Measurements from ENCODE around the gene CFAP299. TPM values are rescaled to one million over a fixed set of nuclear protein-coding genes. Genes with fewer than 3 reads are reported as not detected.

Gene CFAP299
- total RNA-seq, 4 donors from 2014 or later: 0.84 to 2.5 (median 2.2) TPM; not detected in 1

DNA sequence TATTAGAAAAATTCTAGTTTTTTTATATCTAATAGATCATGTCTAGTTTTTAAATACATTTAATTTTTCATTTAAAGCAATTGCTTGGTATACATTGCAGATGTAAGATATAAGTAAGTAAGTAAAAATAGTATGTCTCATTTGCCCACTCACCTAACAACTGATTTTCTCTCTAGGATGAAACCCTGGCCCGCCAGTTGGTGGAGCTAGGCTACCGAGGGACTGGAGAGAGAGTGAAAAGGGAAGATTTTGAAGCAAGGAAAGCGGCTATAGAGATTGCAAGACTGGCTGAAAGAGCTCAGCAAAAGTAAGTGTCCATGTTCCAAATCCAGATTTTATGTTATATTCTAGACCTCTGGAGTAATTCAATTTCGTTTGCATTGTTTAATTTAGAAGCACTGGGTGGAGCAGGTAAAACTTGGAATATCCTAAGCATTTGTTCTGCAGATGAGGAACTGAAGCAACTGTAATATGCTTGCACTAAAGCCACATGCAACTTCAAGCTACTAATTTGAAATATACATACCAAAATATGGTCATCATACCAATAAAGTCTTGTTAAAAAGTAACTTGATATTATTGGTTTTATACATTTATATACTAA, 27.1 kb downstream of the CFAP299 start:
- Histone ChIP-seq H3K9me3 (no peaks in the 10 kb centered on the region), H3K27ac (replicated peaks in 1 of 4) (no peak overlapping the region), H3K4me3 (no peak overlapping the region), H3K27me3 (peaks cover 0 to 3% (median 0%) of the 10 kb centered on the region in 4 donors), H3K36me3 (no peaks in the 10 kb centered on the region), H3K4me1 (peaks cover 0 to 7% (median 2%) of the 10 kb centered on the region in 4 donors)
- no peak for DNase-seq (ENCODE audit: extremely low spot score)
- intact Hi-C loops (cut with DNase I): loop anchor here (5.0 kb wide), 1 partner anchor 690 kb away; no protein-coding TSS in a partner anchor
- TF ChIP-seq CTCF (IDR thresholded peaks at IDR 0.05) (peak; percentile 50 to 63 (median 62)), POLR2AphosphoS5 (IDR thresholded peaks at IDR 0.05) (no peak)
- WGBS: 21% methylated on average over 4 of the region's 4 CpGs

GRCh38 chr4:80365928-80366327, 30.4 kb downstream of the CFAP299 start:
- peaks cover 0 to 1% (median 0%) of the 10 kb centered on the region in 4 donors for H3K9me3 ChIP-seq
- no peaks in the 10 kb centered on the region for H3K36me3 ChIP-seq
- H3K4me3 ChIP-seq: no peak overlapping the region
- H3K4me1 ChIP-seq: peaks cover 0 to 7% (median 2%) of the 10 kb centered on the region in 4 donors
- intact Hi-C loops (cut with DNase I): loop anchor here (5.0 kb wide), 1 partner anchor 626 kb away; no protein-coding TSS in a partner anchor
- no peak for TF ChIP-seq EP300 (IDR thresholded peaks at IDR 0.05)
- TF ChIP-seq POLR2AphosphoS5 (IDR thresholded peaks at IDR 0.05): no peak
- peak; percentile 49 to 64 (median 60) for TF ChIP-seq CTCF (IDR thresholded peaks at IDR 0.05)
- H3K27ac ChIP-seq (replicated peaks in 1 of 4): no peak overlapping the region
- DNase-seq (ENCODE audit: extremely low spot score): no peak
- no peaks in the 10 kb centered on the region for H3K27me3 ChIP-seq
- WGBS: 68% methylated on average over 1 of the region's 1 CpG

- no peak for DNase-seq (ENCODE audit: extremely low spot score)
- Histone ChIP-seq H3K4me3 (no peak overlapping the region), H3K9me3 (peaks cover 0 to 5% (median 0%) of the 10 kb centered on the region in 4 donors), H3K4me1 (peaks cover 0 to 7% (median 2%) of the 10 kb centered on the region in 4 donors), H3K27me3 (no peaks in the 10 kb centered on the region), H3K27ac (replicated peaks in 1 of 4) (no peak overlapping the region), H3K36me3 (no peaks in the 10 kb centered on the region)
- 77% methylated on average over 2 of the region's 2 CpGs for WGBS
- intact Hi-C loops (cut with DNase I): loop anchor here (5.0 kb wide), 1 partner anchor 625 kb away; no protein-coding TSS in a partner anchor
- TF ChIP-seq EP300 (IDR thresholded peaks at IDR 0.05) (no peak), POLR2AphosphoS5 (IDR thresholded peaks at IDR 0.05) (no peak), CTCF (IDR thresholded peaks at IDR 0.05) (no peak), POLR2A (IDR thresholded peaks at IDR 0.05; ENCODE audit: low read depth) (no peak)
Observed at GRCh38 chr4:80367737-80368136, 32.2 kb downstream of the CFAP299 start.

- Histone ChIP-seq H3K9me3 (peaks cover 0 to 5% (median 0%) of the 10 kb centered on the region in 4 donors), H3K36me3 (no peaks in the 10 kb centered on the region), H3K27ac (replicated peaks in 1 of 4) (no peak overlapping the region), H3K4me3 (no peak overlapping the region), H3K4me1 (peaks cover 0 to 7% (median 2%) of the 10 kb centered on the region in 4 donors), H3K27me3 (no peaks in the 10 kb centered on the region)
- WGBS: 87% methylated on average over 3 of the region's 3 CpGs
- no peak for TF ChIP-seq POLR2A (IDR thresholded peaks at IDR 0.05; ENCODE audit: low read depth)
- intact Hi-C loops (cut with DNase I): no loop called here
- DNase-seq (ENCODE audit: extremely low spot score): no peak
Observed at GRCh38 chr4:80370635-80371034, 35.1 kb downstream of the CFAP299 start.

DNA sequence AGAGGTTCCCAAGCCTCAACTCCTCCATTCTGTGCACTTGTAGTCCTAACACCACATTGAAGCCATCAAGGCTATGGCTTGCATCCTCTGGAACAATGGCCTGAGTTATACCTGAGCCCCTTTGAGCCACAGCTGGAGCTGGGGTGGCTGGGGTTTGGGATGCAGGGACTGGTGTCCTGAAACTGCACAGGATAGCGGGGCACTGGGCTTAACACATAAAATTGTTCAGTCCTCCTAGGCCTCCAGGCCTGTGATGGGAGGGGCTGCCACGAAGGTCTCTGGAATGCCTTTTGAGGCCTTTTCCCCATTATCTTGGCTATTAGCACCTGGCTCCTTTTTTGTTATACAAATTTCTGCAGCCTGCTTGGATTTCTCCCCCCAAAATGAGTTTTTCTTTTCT, 35.5 kb downstream of the CFAP299 start:
- no peaks in the 10 kb centered on the region for H3K36me3 ChIP-seq
- 91% methylated on average over 2 of the region's 2 CpGs for WGBS
- DNase-seq (ENCODE audit: extremely low spot score): no peak
- TF ChIP-seq EP300 (IDR thresholded peaks at IDR 0.05): no peak
- no peak for TF ChIP-seq POLR2A (IDR thresholded peaks at IDR 0.05; ENCODE audit: low read depth)
- no peak for TF ChIP-seq CTCF (IDR thresholded peaks at IDR 0.05)
- no peak for TF ChIP-seq POLR2AphosphoS5 (IDR thresholded peaks at IDR 0.05)
- H3K27me3 ChIP-seq: no peaks in the 10 kb centered on the region
- peaks cover 0 to 5% (median 0%) of the 10 kb centered on the region in 4 donors for H3K9me3 ChIP-seq
- H3K27ac ChIP-seq (replicated peaks in 1 of 4): no peak overlapping the region
- intact Hi-C loops (cut with DNase I): no loop called here
- H3K4me3 ChIP-seq: no peak overlapping the region
- peaks cover 0 to 4% (median under 1%) of the 10 kb centered on the region in 4 donors for H3K4me1 ChIP-seq

All from esophagus muscularis mucosa (tissue), 4 donors.